ENCODE measurements around the gene SPATA20. TPM values are rescaled to one million over a fixed set of nuclear protein-coding genes. Genes with fewer than 3 reads are reported as not detected.
A peak's percentile ranks its signal among the peaks of the same experiment; 100 is the strongest.

The SPATA20 gene
- total RNA-seq, 1 experiment from 2014 or later = 11.1 TPM

- POLR2A ChIA-PET (ENCODE audit: low non-redundant PET) = interaction anchor here (0.7 kb wide), 2 partner anchors 14 to 80 kb away, joined by 3 read pairs; no protein-coding TSS in a partner anchor
- intact Hi-C loops (cut with micrococcal nuclease; ENCODE audit: unreplicated experiment) = loop anchor here (5.0 kb wide), 1 partner anchor 37 kb away; no protein-coding TSS in a partner anchor
- no peak for TF ChIP-seq CTCF (conservative IDR thresholded peaks at IDR 0.05; ENCODE audit: low read depth, low read length)
- no peak for TF ChIP-seq EZH2 (IDR thresholded peaks at IDR 0.05; ENCODE audit: borderline replicate concordance, low read depth, low read length, poor library complexity, severe bottlenecking)
- no peaks in the 10 kb centered on the region for H3K9me3 ChIP-seq (ENCODE audit: low read depth, low read length, poor library complexity, severe bottlenecking)
- H3K4me1 ChIP-seq (ENCODE audit: insufficient read depth, low read length, poor library complexity, severe bottlenecking) = peaks cover 42% of the 10 kb centered on the region
- peak overlapping the region; percentile 69 for H3K27ac ChIP-seq (ENCODE audit: low read depth, low read length, poor library complexity, severe bottlenecking)
- no TSS peak for BruUV-seq (replicated peaks)
- H3K4me3 ChIP-seq (ENCODE audit: low read depth, low read length, poor library complexity, severe bottlenecking) = peak overlapping the region; percentile 14
- H3K27me3 ChIP-seq (replicated peaks; ENCODE audit: insufficient read depth, low read depth, low read length, poor library complexity) = peaks cover 11% of the 10 kb centered on the region
- DNase-seq (ENCODE audit: low spot score) = peak; percentile 80
- H3K36me3 ChIP-seq (ENCODE audit: insufficient read depth, low read length, poor library complexity, severe bottlenecking) = no peaks in the 10 kb centered on the region
- CTCF ChIA-PET = interaction anchor here (0.6 kb wide), 1 partner anchor 9 kb away, joined by 11 read pairs; no protein-coding TSS in a partner anchor
Observed at GRCh38 chr17:50564916-50565315, 17.9 kb downstream of the SPATA20 start.

GRCh38 chr17:50565402-50566350 lies 18.7 kb downstream of the SPATA20 start:
- no peaks in the 10 kb centered on the region for H3K36me3 ChIP-seq (ENCODE audit: insufficient read depth, low read length, poor library complexity, severe bottlenecking)
- DNase-seq (ENCODE audit: low spot score) = peak; percentile 50
- no TSS peak for BruUV-seq (replicated peaks)
- H3K9me3 ChIP-seq (ENCODE audit: low read depth, low read length, poor library complexity, severe bottlenecking) = no peaks in the 10 kb centered on the region
- ChIA-PET POLR2A (ENCODE audit: low non-redundant PET) (interaction anchor here (0.7 kb wide), 1 partner anchor 15 kb away, joined by 3 read pairs; no protein-coding TSS in a partner anchor), CTCF (interaction anchor here (0.6 kb wide), 1 partner anchor 9 kb away, joined by 11 read pairs; no protein-coding TSS in a partner anchor)
- TF ChIP-seq EZH2 (IDR thresholded peaks at IDR 0.05; ENCODE audit: borderline replicate concordance, low read depth, low read length, poor library complexity, severe bottlenecking) (no peak), CTCF (conservative IDR thresholded peaks at IDR 0.05; ENCODE audit: low read depth, low read length) (no peak)
- intact Hi-C loops (cut with micrococcal nuclease; ENCODE audit: unreplicated experiment) = no loop called here
- H3K4me3 ChIP-seq (ENCODE audit: low read depth, low read length, poor library complexity, severe bottlenecking) = peak overlapping the region; percentile 11
- peaks cover 11% of the 10 kb centered on the region for H3K27me3 ChIP-seq (replicated peaks; ENCODE audit: insufficient read depth, low read depth, low read length, poor library complexity)
- peaks cover 38% of the 10 kb centered on the region for H3K4me1 ChIP-seq (ENCODE audit: insufficient read depth, low read length, poor library complexity, severe bottlenecking)
- H3K27ac ChIP-seq (ENCODE audit: low read depth, low read length, poor library complexity, severe bottlenecking) = peak overlapping the region; percentile 69

GRCh38 chr17:50566886-50567285 lies 19.9 kb downstream of the SPATA20 start:
- no peak overlapping the region for H3K27ac ChIP-seq (ENCODE audit: low read depth, low read length, poor library complexity, severe bottlenecking)
- CTCF ChIA-PET = interaction anchor here (0.5 kb wide), 1 partner anchor 116 kb away, joined by 3 read pairs; no protein-coding TSS in a partner anchor
- H3K4me1 ChIP-seq (ENCODE audit: insufficient read depth, low read length, poor library complexity, severe bottlenecking) = peaks cover 38% of the 10 kb centered on the region
- H3K4me3 ChIP-seq (ENCODE audit: low read depth, low read length, poor library complexity, severe bottlenecking) = no peak overlapping the region
- no peak for DNase-seq (ENCODE audit: low spot score)
- H3K9me3 ChIP-seq (ENCODE audit: low read depth, low read length, poor library complexity, severe bottlenecking) = no peaks in the 10 kb centered on the region
- intact Hi-C loops (cut with micrococcal nuclease; ENCODE audit: unreplicated experiment) = no loop called here
- no peaks in the 10 kb centered on the region for H3K36me3 ChIP-seq (ENCODE audit: insufficient read depth, low read length, poor library complexity, severe bottlenecking)
- no TSS peak for BruUV-seq (replicated peaks)
- peaks cover 4% of the 10 kb centered on the region for H3K27me3 ChIP-seq (replicated peaks; ENCODE audit: insufficient read depth, low read depth, low read length, poor library complexity)
- TF ChIP-seq CTCF (conservative IDR thresholded peaks at IDR 0.05; ENCODE audit: low read depth, low read length) (no peak), EZH2 (IDR thresholded peaks at IDR 0.05; ENCODE audit: borderline replicate concordance, low read depth, low read length, poor library complexity, severe bottlenecking) (no peak)
- POLR2A ChIA-PET (ENCODE audit: low non-redundant PET) = no interaction called here

Data from A673 (cell line).